ENCODE measurements around the gene FGD2. TPM values are rescaled to one million over a fixed set of nuclear protein-coding genes. Genes with fewer than 3 reads are reported as not detected.

Gene FGD2
- total and polyA plus RNA-seq, 2 of the 8 experiments (the other 6 are each of a cell fraction or from before 2014, with no cell fraction given): 0.12 to 0.32 TPM

GRCh38 chr6:37025621-37026466 lies 20.4 kb downstream of the FGD2 start (continued):
- TF ChIP-seq BCL11A (IDR thresholded peaks at IDR 0.05; ENCODE audit: low read depth in 2 of 2, low read length in 2 of 2) (no peak), TAF1 (IDR thresholded peaks at IDR 0.05; ENCODE audit: low read depth, low read length) (no peak), POLR2A (IDR thresholded peaks at IDR 0.05; ENCODE audit: control extremely low read depth in 1 of 2, low read depth in 2 of 2, low read length in 2 of 2) (no peak), CTCF (IDR thresholded peaks at IDR 0.05; ENCODE audit: control extremely low read depth in 1 of 3, insufficient read depth in 1 of 3, low read depth in 1 of 3, low read length in 3 of 3) (no peak), CREB1 (IDR thresholded peaks at IDR 0.05) (no peak), NANOG (IDR thresholded peaks at IDR 0.05; ENCODE audit: insufficient read depth, low read depth, low read length, poor library complexity, severe bottlenecking) (no peak), TAF7 (optimal IDR thresholded peaks at IDR 0.05; ENCODE audit: borderline replicate concordance, low read depth, low read length) (no peak), ASH2L (IDR thresholded peaks at IDR 0.05; ENCODE audit: low read length) (no peak)

Measured in H1 (cell line).